ENCODE data around the gene NWD2.

- TF ChIP-seq CTCF (conservative IDR thresholded peaks at IDR 0.05; ENCODE audit: low read depth, low read length) (no peak), EZH2 (IDR thresholded peaks at IDR 0.05; ENCODE audit: borderline replicate concordance, low read depth, low read length, poor library complexity, severe bottlenecking) (peak; percentile 81)
Observed at GRCh38 chr4:37453999-37454800, 209.7 kb downstream of the NWD2 start.
